ENCODE results near the gene IGFALS. TPM values are rescaled to one million over a fixed set of nuclear protein-coding genes. Genes with fewer than 3 reads are reported as not detected.

The IGFALS gene
- total and polyA plus RNA-seq, 9 donors, result 0.20 to 1.8 (median 0.50) TPM; not detected in 1

DNA sequence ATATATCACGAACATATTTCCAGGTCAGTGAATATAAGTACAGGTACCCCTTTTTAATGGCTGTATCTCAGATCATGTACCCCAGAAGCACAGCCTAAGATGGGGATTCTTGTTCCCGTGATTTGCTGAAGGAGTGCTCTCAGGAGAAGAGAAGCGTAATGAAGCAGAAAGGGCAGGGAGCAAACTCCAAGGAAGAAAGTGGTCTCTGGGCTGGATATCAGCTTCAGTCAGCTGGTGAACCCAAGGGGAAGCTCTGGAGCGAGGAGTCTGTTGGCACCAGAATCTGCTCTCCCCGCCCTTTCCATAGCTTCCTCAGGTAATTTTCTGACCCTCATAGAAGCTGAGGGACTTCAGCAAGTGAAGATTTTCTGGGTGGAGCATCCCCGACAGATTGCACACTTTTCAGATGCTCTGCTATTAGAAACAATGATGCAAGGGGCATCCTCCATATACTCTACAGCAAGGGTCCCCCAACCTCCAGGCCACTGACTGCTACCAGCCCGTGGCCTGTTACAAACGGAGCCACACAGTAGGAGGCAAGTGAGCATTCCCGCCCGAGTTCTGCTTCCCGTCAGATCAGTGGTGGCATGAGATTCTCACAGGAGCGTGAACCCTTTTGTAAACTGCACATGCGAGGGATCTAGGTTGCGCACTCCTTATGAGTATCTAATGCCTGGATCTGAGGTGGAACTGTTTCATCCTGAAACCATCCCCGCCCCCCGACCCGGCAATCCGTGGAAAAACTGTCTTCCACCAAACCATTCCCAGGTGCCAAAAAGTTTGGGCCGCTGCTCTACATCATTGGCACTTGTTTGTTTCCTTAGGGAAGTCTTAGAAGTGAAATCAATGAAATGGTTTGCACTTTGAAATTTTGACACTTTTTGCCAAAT, 37.9 kb upstream of the IGFALS start:
- intact Hi-C loops (cut with DNase I), result no loop called here
- DNase-seq, result no peak
- Histone ChIP-seq H3K27ac (no peak overlapping the region), H3K4me3 (no peak overlapping the region), H3K36me3 (no peaks in the 10 kb centered on the region), H3K27me3 (no peaks in the 10 kb centered on the region), H3K4me1 (ENCODE audit: insufficient read depth) (peaks cover 2% of the 10 kb centered on the region), H3K9me3 (no peaks in the 10 kb centered on the region)
- TF ChIP-seq, protein P1, sequence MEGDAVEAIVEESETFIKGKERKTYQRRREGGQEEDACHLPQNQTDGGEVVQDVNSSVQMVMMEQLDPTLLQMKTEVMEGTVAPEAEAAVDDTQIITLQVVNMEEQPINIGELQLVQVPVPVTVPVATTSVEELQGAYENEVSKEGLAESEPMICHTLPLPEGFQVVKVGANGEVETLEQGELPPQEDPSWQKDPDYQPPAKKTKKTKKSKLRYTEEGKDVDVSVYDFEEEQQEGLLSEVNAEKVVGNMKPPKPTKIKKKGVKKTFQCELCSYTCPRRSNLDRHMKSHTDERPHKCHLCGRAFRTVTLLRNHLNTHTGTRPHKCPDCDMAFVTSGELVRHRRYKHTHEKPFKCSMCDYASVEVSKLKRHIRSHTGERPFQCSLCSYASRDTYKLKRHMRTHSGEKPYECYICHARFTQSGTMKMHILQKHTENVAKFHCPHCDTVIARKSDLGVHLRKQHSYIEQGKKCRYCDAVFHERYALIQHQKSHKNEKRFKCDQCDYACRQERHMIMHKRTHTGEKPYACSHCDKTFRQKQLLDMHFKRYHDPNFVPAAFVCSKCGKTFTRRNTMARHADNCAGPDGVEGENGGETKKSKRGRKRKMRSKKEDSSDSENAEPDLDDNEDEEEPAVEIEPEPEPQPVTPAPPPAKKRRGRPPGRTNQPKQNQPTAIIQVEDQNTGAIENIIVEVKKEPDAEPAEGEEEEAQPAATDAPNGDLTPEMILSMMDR (IDR thresholded peaks at IDR 0.05), result no peak
- TF ChIP-seq EP300 (IDR thresholded peaks at IDR 0.05), result no peak
- TF ChIP-seq POLR2A (IDR thresholded peaks at IDR 0.05), result no peak
- 78 to 84% (median 83%) methylated on average over 19 of the region's 19 CpGs for WGBS, 3 donors

DNA sequence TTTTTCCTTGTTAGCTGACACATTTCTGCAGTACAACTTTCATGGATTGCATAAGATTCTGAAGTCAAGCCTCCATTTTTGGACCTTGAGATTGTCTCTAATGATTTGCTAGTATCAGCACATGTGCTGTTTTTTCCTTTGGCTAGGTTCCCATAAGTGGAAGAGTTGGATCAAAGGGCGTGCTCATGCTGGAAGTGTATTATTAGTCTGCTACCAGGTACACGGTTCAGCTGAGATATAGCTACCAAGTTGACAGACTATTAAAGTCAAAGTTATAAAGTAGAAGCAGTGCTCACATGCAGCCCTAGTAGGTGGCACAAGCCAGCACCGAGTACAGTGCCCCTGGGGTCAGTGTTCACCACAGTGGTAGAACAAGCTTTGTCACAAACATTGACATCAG, 36.7 kb upstream of the IGFALS start:
- peaks cover 7% of the 10 kb centered on the region for H3K4me1 ChIP-seq (ENCODE audit: insufficient read depth)
- no peak overlapping the region for H3K27ac ChIP-seq
- intact Hi-C loops (cut with DNase I), result no loop called here
- no peaks in the 10 kb centered on the region for H3K9me3 ChIP-seq
- WGBS, 3 donors, result 46 to 51% (median 50%) methylated on average over 3 of the region's 3 CpGs
- no peaks in the 10 kb centered on the region for H3K27me3 ChIP-seq
- H3K36me3 ChIP-seq, result no peaks in the 10 kb centered on the region
- TF ChIP-seq, protein P1 (IDR thresholded peaks at IDR 0.05), result no peak
- no peak for TF ChIP-seq POLR2A (IDR thresholded peaks at IDR 0.05)
- no peak for TF ChIP-seq EP300 (IDR thresholded peaks at IDR 0.05)
- no peak for DNase-seq
- no peak overlapping the region for H3K4me3 ChIP-seq

DNA sequence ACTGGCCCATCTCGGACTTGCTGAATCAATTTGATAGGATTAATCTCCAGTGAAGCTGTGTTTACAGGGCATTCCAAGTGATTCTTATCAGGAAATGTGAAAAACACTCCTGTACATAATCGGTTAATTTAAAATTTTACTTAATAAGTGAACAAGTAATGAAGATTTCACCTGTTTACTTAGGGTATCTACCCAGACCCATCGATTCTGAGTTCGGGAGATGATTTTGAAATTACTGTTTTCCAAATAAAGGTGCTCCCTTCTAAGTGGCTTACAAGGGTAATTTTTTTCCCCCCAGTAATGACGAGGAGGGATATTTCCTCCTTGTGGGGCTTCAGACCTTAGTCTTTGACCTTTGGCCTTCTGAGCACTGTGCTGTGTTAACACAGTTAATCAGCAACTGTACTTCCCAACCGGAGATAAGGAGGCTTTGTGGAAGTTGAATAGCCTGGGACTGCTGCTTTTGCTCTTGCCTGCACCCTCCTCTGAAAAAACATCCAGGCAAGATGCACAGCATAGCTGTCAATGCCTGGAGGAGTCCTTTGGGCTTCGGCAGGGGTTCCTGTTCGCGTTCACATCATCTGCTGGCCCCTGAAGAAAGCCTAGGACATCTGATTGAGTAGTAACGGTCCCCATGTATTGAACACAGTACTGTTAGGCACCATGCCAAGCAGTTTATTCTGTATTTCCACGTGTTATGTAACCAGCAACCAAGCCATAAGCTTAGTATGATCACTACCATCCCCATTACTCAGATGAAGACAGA, 35.3 kb upstream of the IGFALS start:
- Histone ChIP-seq H3K4me1 (ENCODE audit: insufficient read depth) (peaks cover 7% of the 10 kb centered on the region), H3K27ac (no peak overlapping the region), H3K27me3 (no peaks in the 10 kb centered on the region), H3K4me3 (no peak overlapping the region), H3K9me3 (no peaks in the 10 kb centered on the region), H3K36me3 (no peaks in the 10 kb centered on the region)
- no peak for DNase-seq
- whole genome bisulfite sequencing, 3 donors, result 67 to 78% (median 77%) methylated on average over 11 of the region's 11 CpGs
- TF ChIP-seq POLR2A (IDR thresholded peaks at IDR 0.05) (no peak), EP300 (IDR thresholded peaks at IDR 0.05) (no peak)
- TF ChIP-seq, protein P1 (IDR thresholded peaks at IDR 0.05), result no peak
- intact Hi-C loops (cut with DNase I), result no loop called here

DNA sequence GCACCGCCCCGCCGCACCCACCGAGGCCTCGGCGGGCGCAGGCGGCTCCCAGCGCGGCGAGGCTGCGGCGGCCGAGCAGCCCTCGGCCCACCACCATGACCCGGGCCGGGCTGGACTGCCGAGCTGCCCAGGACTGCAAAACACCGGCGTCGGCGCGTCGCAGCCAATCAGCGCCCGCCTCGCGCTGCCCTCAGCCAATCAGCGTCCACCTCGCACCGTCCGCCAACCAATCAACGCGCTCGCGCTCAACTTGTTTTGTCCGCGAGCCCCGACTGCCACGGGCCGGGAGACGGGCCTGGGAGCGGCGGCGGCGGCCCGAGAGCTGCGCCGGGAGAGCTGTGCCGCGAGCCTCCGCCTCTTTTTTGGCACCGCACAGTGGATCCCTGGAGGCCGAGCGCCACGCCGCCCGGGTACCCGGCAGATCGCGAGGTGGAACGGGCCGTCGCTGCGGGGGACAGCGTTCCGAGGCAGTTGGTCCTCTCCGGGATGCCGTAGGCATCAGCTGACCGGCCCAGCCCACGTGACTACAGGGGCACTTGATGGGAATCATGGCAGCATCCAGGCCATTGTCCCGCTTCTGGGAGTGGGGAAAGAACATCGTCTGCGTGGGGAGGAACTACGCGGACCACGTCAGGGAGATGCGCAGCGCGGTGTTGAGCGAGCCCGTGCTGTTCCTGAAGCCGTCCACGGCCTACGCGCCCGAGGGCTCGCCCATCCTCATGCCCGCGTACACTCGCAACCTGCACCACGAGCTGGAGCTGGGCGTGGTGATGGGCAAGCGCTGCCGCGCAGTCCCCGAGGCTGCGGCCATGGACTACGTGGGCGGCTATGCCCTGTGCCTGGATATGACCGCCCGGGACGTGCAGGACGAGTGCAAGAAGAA, 33.4 kb upstream of the IGFALS start, which contains the start of the genes FAHD1 and HAGH:
Gene FAHD1, plus strand, starts transcription at position 516 of the 883 bp plus-strand sequence. Its CDS starts 33 bp downstream, at position 549.
Gene HAGH, minus strand, starts transcription at position 135 of the 883 bp plus-strand sequence. Its CDS starts 38 bp downstream, at position 97.
- H3K4me1 ChIP-seq (ENCODE audit: insufficient read depth), result peaks cover 7% of the 10 kb centered on the region
- H3K4me3 ChIP-seq, result peak within 1 kb of the TSS; percentile 88
- H3K27me3 ChIP-seq, result no peaks in the 10 kb centered on the region
- intact Hi-C loops (cut with DNase I), result no loop called here
- no peaks in the 10 kb centered on the region for H3K36me3 ChIP-seq
- peak within 1 kb of the TSS in 1 of 2 donors; percentile 56 for H3K27ac ChIP-seq
- DNase-seq, result peak; percentile 90 to 96 (median 92)
- TF ChIP-seq, protein P1 (IDR thresholded peaks at IDR 0.05), result peak in 2 of 3 donors; percentile 17 to 19
- TF ChIP-seq POLR2A (IDR thresholded peaks at IDR 0.05) (peak; percentile 43), EP300 (IDR thresholded peaks at IDR 0.05) (no peak)
- no peaks in the 10 kb centered on the region for H3K9me3 ChIP-seq
- 0% methylated on average over 56 to 104 of the region's 104 CpGs for WGBS, 3 donors

All from ovary (tissue), 9 donors.